ENCODE results near the gene IQCK.

Gene IQCK

DNA sequence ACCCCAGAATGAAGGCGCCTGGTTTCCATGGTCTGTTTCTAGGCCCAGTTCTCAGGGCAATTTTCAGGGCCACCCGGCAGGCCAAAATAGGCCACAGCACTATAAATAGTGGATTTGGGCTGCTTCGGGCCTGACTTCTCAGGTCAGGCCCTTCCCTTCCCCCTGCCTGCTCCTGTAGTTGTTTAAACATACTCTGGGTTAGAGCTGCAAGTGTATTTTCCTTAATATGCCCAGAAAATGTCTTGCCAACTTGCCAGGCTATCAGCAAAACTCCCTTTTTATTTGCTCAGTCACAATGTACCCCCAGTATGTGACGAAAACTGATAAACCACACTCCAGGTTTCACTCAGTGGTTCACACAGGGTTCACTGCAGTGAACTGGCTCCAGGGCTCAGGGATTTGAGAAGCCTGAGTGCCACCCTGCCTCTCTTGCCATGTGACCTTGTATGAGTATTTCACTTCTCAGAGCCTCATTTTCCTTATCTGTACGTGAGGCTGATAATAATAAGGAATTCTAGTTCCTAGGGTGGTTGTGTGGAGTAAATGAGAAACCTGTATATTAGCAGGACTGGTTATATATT is 90.1 kb downstream of the IQCK start:
- no peak for DNase-seq

- DNase-seq, result no peak
Observed at GRCh38 chr16:19809121-19809635, 91.1 kb downstream of the IQCK start.

DNA sequence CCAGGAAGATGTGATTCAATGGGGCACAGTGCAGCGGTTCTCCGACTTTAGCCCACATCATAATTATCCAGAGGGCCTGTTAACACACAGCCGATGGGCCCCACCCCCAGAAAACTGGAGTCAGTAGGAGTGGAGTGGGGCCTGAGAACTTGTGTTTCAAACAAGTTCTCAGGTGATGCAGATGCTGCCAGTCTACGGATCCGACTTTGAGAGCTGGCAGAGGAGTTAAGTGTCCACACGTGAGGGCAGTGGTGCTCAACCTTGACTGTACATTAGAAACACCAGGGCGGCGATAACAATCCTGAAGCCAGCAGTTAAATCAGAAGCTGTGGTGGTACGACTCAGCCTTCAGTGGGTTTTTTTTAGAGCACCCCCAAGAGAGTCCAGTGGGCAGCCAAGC is 91.6 kb downstream of the IQCK start:
- DNase-seq, result no peak

- no peak for DNase-seq
Observed at GRCh38 chr16:19810817-19811731, 93.0 kb downstream of the IQCK start.

DNA sequence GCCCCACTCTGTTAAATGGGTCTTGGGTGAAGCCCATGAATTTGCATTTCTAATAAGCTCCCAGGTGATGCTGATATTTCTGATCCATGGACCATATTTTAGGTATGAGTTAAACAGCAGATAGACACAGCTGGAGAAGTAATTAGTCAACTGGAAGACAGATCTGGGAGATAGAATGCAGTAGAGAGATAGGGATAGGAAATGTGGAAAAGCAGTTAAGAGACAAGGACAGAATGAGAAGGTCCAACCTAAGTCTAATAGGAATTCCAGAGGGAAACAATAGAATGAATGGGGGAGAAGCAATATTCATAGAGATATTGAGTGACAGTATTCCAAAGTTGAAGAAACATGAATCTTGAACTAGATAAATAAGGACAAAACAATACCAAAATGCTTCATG is 94.9 kb downstream of the IQCK start:
- no peak for DNase-seq

GRCh38 chr16:19815418-19815817 is 97.3 kb downstream of the IQCK start:
- no peak for DNase-seq

- no peak for DNase-seq
Observed at GRCh38 chr16:19817122-19817521, 99.1 kb downstream of the IQCK start.

DNA sequence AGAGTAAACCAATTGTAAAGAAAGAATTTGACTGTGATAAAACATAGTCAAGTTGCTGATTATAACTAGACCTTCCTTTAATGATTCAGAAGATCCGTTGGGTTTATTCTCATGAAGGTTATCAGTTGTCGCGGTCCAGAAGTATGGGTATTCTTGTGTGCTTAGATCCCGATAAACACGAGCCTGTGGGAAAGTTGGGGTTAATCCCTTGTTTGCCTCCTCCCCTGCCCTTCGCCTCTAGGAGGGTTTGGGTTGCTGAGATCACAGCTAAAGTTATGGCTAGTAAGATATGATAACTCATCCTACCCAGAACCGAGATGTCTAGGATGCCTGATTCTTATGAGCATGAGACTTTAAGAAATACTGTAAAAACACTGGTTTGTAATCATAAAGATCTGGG is 99.8 kb downstream of the IQCK start:
- no peak for DNase-seq

- DNase-seq, result no peak
Observed at GRCh38 chr16:19822533-19822932, 104.5 kb downstream of the IQCK start.

- DNase-seq, result no peak
Observed at GRCh38 chr16:19823322-19823721, 105.3 kb downstream of the IQCK start.

DNA sequence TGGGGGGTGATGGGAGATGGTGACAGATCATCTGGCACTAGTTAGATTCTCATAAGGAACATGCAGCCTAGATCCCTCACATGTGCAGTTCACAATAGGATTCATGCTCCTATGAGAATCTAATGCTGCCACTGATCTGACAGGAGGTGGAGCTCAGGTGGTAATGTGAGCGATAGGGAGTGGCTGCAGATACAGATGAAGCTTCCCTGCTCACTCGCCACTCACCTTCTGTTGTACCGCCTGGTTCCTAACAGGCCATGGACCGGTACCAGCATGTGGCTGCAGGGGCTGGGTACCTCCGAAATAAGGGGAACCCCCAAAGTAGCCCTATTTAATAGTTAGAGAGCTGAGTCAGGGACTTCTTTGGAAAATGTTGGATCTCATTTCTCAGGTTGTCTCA is 106.1 kb downstream of the IQCK start:
- no peak for DNase-seq

- no peak for DNase-seq
Observed at GRCh38 chr16:19829844-19830692, 112.0 kb downstream of the IQCK start.

DNA sequence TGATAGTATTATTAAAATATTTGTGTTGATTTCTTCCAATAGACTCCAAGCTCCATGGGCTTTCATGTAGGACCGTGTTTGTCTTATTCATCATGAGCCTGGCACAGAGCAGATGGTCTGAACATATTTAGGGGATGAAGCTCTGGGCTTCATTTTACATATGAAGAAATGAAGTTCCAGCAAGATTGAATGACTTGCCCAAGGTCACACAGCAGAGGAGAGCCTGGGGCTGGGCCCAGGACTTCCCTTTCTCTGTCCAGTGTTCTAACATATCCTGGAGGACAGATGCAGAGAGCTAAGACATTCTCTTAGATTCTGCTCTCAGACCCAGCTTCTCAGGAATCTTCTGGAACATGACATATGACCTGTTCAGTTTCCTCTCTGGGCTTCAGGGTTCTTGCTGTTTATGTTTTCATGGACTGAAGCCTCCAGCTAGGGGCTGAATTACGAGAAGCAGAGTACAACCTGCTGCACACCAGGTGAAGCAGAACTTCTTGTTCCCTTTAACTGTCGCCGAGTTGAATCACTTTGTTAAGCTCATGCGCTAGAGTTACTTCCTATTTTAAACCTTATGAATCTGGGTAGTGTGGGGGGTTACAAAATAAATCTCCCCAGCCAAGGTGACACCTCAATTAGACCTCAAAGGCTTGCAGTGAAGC is 113.0 kb downstream of the IQCK start:
- DNase-seq, result no peak

GRCh38 chr16:19831678-19832077 is 113.6 kb downstream of the IQCK start:
- DNase-seq, result no peak

- no peak for DNase-seq
Observed at GRCh38 chr16:19833176-19833575, 115.1 kb downstream of the IQCK start.

- no peak for DNase-seq
Observed at GRCh38 chr16:19833581-19833980, 115.5 kb downstream of the IQCK start.

DNA sequence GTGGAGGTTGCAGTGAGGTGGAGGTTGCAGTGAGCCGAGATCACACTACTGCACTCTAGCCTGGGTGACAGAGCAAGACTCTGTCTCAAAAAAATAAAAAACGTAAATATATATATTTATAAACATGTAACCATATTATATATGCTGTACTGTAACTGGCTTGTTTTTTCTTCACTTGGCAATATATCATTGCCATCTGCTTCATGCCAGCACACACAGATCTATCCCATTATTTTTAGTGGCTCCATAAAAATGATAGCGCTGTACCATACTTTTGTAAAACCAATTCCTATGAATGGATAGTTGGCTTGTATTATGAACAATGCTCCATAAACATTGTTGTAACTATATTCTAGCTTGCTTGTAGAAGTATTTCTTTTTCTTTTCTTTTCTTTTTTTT is 117.1 kb downstream of the IQCK start:
- DNase-seq, result no peak

GRCh38 chr16:19835968-19836421 is 117.9 kb downstream of the IQCK start:
- no peak for DNase-seq

- DNase-seq, result no peak
Observed at GRCh38 chr16:19837331-19837980, 119.4 kb downstream of the IQCK start.

- no peak for DNase-seq
Observed at GRCh38 chr16:19837984-19838707, 120.1 kb downstream of the IQCK start.

GRCh38 chr16:19840524-19841110 is 122.5 kb downstream of the IQCK start:
- peak; percentile 56 for DNase-seq
